NT2/D1 (cell line): ENCODE results near the gene ZBTB47.

Source experiments
- YY1 ChIP-seq: IDR thresholded peaks from 2 replicates; pipeline ENCODE4 v1.6.1; 2011; ENCODE audit not compliant: insufficient read length, insufficient read depth
- ZNF274 ChIP-seq: IDR thresholded peaks from 2 replicates; pipeline ENCODE4 v1.6.1; 2011; ENCODE audit warnings: mild to moderate bottlenecking, low read depth, low read length

DNA sequence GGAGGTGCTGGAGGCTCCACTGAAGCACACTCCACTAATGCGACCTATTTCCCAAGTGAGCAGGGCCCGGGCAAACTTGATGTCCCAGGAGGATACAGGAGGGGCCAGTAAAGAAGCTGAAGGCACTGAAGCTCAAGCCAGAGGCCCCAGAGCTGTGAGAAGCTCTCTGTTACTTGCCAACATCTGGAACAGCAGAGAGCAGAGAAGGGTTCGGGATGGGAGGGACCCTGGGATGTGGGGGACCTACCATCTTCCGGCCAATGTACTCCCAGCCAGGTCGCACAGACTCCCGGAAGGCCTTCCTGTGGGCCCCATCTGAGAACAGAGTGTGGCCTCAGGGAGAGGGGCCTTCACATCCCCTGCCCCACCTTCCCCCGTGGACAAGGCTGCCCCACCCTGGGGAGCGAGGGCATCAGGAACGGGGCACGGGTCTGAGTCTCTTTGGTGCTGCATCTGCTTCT is 46.0 kb downstream of the ZBTB47 start:
- TF ChIP-seq ZNF274 (no peak), YY1 (no peak)
